DMS 273 (cell line): ENCODE data around the gene KCNJ12.

ENCODE experiments used
- DNase-seq: peaks from one replicate; lab custom pipeline; 2025; ENCODE audit not compliant: unreplicated experiment; lab: John Stamatoyannopoulos, UW

Gene KCNJ12

GRCh38 chr17:21466550-21466949, 90.4 kb downstream of the KCNJ12 start:
- no peak for DNase-seq

- DNase-seq: no peak
Measured at GRCh38 chr17:21467196-21467595, 91.0 kb downstream of the KCNJ12 start.

- DNase-seq: no peak
Measured at GRCh38 chr17:21467739-21468490, 91.8 kb downstream of the KCNJ12 start.
